GM19238 (cell line): Measurements from ENCODE around the gene MYOZ1.

Experiments
- DNase-seq: peaks from one replicate; pipeline ENCODE4 v3.0.0; 2011; ENCODE audit warnings: low spot score; ENCODE audit not compliant: insufficient read length

Gene MYOZ1

GRCh38 chr10:73601486-73601921 is 39.8 kb downstream of the MYOZ1 start:
- DNase-seq, result no peak

GRCh38 chr10:73597346-73597745 is 43.9 kb downstream of the MYOZ1 start:
- DNase-seq, result no peak

GRCh38 chr10:73593812-73594211 is 47.5 kb downstream of the MYOZ1 start:
- DNase-seq, result no peak

GRCh38 chr10:73593110-73593509 is 48.2 kb downstream of the MYOZ1 start:
- DNase-seq, result no peak

GRCh38 chr10:73591935-73592699 is 49.2 kb downstream of the MYOZ1 start:
- peak; percentile 23 for DNase-seq

GRCh38 chr10:73590881-73591799 is 50.1 kb downstream of the MYOZ1 start, which contains the start of gene USP54:
USP54 (minus strand) TSS chr10:73591342; CDS start chr10:73575658, 15,684 bp downstream.
- no peak for DNase-seq

- DNase-seq, result no peak
These were observed 51.6 kb downstream of the MYOZ1 start for GRCh38 chr10:73589563-73590126.

GRCh38 chr10:73588656-73589055 is 52.6 kb downstream of the MYOZ1 start:
- DNase-seq, result no peak

- DNase-seq, result no peak
These were observed 54.7 kb downstream of the MYOZ1 start for GRCh38 chr10:73586583-73586984.

GRCh38 chr10:73585327-73585726 is 55.9 kb downstream of the MYOZ1 start:
- no peak for DNase-seq

- peak; percentile 13 for DNase-seq
These were observed 56.5 kb downstream of the MYOZ1 start for GRCh38 chr10:73584737-73585136.

GRCh38 chr10:73581918-73582317 is 59.4 kb downstream of the MYOZ1 start:
- no peak for DNase-seq
